Measurements from ENCODE around the gene SEPTIN7. TPM values are rescaled to one million over a fixed set of nuclear protein-coding genes. Genes with fewer than 3 reads are reported as not detected.

The SEPTIN7 gene
- total RNA-seq, result 215 and 418 TPM in 2 replicates

DNA sequence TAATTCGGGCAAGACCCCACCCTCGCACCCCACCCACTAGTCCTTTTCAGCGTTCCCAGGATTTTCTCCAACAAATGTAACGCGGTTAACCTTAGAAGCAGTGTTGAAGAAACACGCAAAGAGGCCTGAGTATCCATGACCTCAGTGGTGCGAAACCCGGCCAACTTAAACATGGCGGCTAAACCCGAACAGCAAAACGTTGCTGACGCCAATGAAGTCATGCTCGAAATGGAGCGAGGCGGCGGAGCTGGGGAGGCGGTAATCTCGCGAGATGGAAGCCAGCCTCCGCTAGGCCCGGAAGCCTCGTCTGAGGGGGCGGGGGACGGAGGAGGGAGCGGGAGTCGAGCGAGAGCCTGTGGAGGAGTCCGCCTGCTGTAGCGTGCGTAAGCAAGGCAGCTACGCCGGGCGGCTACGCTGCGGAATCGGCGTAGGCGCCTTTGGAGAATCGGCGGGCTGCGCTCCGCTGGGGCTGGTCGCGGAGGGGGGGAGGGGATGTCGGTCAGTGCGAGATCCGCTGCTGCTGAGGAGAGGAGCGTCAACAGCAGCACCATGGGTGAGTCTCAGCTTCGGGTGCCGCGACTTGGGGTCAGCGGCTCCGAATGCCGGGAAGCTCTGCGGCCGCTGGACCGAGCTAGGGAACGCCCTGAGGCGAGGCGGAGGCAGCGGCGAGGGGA is at the start of gene SEPTIN7:
SEPTIN7 (plus strand) TSS at position 340 of the 674 bp plus-strand sequence; CDS start at position 493, 153 bp downstream.

Other genes with a start within 250 kb of the SEPTIN7 start
- gene HERPUD2, start 105.9 kb upstream of the SEPTIN7 start, total RNA-seq, result 21.3 and 23.4 TPM in 2 replicates

Measured in aortic smooth muscle cell (primary cell).